NCI-H1105 treated with DMSO at 0.1 percent for 48 hours (cell line): ENCODE data around the gene FKBP1B.
"Not testable (repeated sequence)": the region's sequence is repeated elsewhere in the genome, so short reads cannot be mapped to it uniquely, and the experiment has no call there.

Source experiments
- DNase-seq: peaks from one replicate; lab custom pipeline; 2025; lab: John Stamatoyannopoulos, UW

The FKBP1B gene

DNA sequence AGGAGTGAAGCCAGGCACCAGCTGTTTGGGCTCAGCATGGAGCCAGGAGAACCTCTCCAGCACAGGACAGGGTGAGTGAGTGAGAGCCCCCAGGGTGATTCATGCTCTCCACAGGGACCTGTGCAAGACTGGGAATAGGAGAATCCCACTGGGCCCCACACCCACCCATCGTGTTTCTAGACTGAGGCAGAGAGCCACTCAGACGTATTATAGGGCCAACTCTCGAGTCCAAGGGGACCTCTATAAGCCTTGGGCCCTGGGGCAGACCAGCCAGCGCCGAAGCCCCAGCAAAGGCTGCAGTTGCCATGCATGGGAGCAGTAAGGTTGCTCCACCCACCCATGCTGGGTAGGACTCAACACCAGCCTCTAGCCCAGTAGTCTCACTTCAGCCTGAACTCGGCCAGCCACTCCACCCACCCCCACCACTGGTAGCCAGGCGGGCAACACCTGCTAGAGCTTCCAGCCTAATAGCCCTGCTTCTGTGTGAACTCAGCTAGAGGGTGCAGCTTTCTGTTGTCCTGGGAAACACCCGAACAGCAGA lies 54.6 kb downstream of the FKBP1B start:
- DNase-seq, result no peak

GRCh38 chr2:24104906-24105305 lies 55.4 kb downstream of the FKBP1B start:
- no peak for DNase-seq

- DNase-seq, result no peak
Observed at GRCh38 chr2:24105816-24106215, 56.3 kb downstream of the FKBP1B start.

- DNase-seq, result no peak
Observed at GRCh38 chr2:24106786-24107185, 57.2 kb downstream of the FKBP1B start.

- no peak for DNase-seq
Observed at GRCh38 chr2:24107336-24107735, 57.8 kb downstream of the FKBP1B start.

DNA sequence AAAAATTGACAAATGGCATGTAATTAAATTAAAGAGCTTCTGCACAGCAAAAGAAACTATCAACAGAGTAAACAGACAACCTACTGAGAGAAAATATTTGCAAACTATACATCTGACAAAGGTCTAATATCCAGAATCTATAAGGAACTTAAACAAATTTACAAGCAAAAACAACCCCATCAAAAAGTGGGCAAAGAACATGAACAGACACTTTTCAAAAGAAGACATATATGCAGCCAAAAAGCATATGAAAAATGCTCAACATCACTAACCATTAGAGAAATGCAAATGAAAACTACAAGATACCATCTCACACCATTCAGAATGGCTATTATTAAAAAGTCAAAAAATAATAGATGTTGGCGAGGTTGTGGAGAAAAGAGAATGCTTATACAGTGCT lies 59.9 kb downstream of the FKBP1B start:
- DNase-seq, result not testable (repeated sequence)

DNA sequence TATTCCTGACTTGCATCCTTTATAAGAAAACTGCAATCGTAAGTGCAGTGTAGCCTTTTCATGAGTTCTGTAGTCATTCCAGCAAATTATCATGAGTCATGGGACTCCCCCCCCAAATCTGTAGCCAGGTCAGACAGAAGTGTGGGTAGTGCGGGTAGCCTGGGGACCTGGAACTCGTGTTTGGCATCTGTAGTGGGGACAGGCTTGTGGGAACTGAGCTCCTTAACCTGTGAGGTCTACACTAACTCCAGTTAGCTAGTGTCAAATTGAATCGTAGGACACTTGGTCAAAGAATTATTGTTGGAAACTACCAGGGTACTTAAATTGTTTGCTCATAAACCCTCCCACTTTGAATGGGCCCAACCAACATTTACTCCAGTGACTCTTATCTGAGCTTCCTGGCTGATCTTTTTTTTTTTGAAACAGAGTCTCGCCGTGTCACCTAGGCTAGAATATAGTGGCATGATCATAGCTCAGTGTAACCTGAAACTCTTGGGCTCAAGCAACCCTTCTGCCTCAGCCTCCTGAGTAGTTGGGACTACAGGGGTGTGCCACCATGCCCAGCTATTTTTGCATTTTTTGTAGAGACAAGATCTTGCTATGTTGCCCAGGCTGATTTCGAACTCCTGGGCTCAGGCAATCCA lies 61.2 kb downstream of the FKBP1B start:
- DNase-seq, result no peak

DNA sequence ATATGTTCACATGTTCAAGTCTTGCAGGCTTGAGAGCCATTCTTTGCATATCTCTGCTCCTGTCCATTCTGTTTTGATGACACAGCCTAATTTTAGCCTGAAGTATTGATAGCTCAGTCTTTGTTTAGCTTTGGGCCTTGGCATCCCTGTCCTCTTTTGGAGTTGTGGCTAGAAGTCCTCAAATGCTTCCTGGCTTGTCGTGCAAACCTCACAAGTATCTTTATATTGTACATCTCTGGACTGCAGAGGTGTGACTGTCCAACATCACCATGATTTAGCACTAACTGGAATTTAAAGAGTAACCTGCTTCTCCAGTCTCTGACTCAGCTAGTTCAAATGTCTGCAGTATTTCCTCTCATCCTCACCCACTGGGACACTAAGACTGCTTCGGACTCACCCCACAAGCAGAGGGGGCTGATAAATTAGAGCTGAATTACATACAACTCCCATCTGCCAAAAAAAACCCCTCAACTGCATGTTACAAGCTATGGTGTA lies 61.9 kb downstream of the FKBP1B start:
- no peak for DNase-seq
